Uterus (tissue), 2 donors: ENCODE data around the gene MYH7.

Experiments
- POLR2A ChIP-seq, 2 donors: fragments of 450-650 bp; IDR thresholded peaks; one replicate each; pipeline ENCODE4 v1.6.1; 2016; ENCODE audit warnings: antibody characterized with exemption in 2 of 2, mild to moderate bottlenecking in 1 of 2, moderate library complexity in 1 of 2
- TF ChIP-seq, protein P1 (sequence below), 4 experiments: fragments of 200-600 bp in 2 of 4; fragments of 450-650 bp in 2 of 4; sonication (generic) in 2 of 4; IDR thresholded peaks; one replicate each; pipeline ENCODE4 v1.5.1; 2016 to 2019; ENCODE audit warnings: antibody characterized with exemption in 4 of 4, mild to moderate bottlenecking in 2 of 4, moderate library complexity in 1 of 4

GRCh38 chr14:23387916-23388882 is 47.3 kb downstream of the MYH7 start:
- TF ChIP-seq, protein P1, sequence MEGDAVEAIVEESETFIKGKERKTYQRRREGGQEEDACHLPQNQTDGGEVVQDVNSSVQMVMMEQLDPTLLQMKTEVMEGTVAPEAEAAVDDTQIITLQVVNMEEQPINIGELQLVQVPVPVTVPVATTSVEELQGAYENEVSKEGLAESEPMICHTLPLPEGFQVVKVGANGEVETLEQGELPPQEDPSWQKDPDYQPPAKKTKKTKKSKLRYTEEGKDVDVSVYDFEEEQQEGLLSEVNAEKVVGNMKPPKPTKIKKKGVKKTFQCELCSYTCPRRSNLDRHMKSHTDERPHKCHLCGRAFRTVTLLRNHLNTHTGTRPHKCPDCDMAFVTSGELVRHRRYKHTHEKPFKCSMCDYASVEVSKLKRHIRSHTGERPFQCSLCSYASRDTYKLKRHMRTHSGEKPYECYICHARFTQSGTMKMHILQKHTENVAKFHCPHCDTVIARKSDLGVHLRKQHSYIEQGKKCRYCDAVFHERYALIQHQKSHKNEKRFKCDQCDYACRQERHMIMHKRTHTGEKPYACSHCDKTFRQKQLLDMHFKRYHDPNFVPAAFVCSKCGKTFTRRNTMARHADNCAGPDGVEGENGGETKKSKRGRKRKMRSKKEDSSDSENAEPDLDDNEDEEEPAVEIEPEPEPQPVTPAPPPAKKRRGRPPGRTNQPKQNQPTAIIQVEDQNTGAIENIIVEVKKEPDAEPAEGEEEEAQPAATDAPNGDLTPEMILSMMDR (IDR thresholded peaks at IDR 0.05) = no peak
- TF ChIP-seq POLR2A (IDR thresholded peaks at IDR 0.05) = no peak
